ENCODE results near the gene DOCK1. TPM values are rescaled to one million over a fixed set of nuclear protein-coding genes. Genes with fewer than 3 reads are reported as not detected.

DOCK1 gene
- total RNA-seq, 2 experiments from 2014 or later: not detected

DNA sequence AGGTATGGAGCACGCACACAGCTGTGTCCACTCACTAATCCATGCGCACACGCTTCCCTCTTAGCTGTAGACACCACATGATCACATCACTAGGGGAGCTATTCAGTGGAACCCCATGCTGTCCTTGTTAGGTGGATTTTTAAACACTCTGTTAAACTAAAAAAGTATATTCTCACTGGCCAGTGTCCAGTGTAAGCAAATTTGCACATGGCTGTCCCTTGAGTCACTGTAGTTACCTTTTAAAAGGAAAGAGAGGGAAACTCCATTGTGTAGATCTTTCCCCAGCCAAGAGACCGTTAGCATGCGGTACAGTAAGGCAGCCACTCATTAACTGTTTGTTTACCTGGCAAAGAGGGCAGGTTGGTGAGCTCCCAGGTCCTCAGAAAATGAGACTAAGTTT, 372.8 kb downstream of the DOCK1 start:
- Mint-ChIP-seq H3K4me3 (no peak overlapping the region), H3K36me3 (ENCODE audit: low read depth) (no peaks in the 10 kb centered on the region), H3K27me3 (peaks cover 27% of the 10 kb centered on the region), H3K4me1 (ENCODE audit: low read depth) (peaks cover 6% of the 10 kb centered on the region), H3K9me3 (no peaks in the 10 kb centered on the region), H3K27ac (no peak overlapping the region)
- no peak for ATAC-seq (ENCODE audit: poor library complexity)
- no peak for DNase-seq
- intact Hi-C loops (cut with DNase I, micrococcal nuclease): no loop called here
- H3K27me3 ChIP-seq (ENCODE audit: control insufficient read depth in 1 of 2, insufficient read depth in 2 of 2, low read length in 2 of 2): peaks cover 0 to under 1% of the 10 kb centered on the region in 2 experiments
- H3K4me1 ChIP-seq (ENCODE audit: insufficient read depth, low read length): no peaks in the 10 kb centered on the region
- H3K9me3 ChIP-seq (ENCODE audit: control insufficient read depth in 1 of 2, insufficient read depth in 1 of 2, low read length in 2 of 2): peaks cover 0 to 13% of the 10 kb centered on the region in 2 experiments
- POLR2A ChIA-PET: no interaction called here
- CTCF ChIA-PET: no interaction called here
- TF ChIP-seq, protein P1, sequence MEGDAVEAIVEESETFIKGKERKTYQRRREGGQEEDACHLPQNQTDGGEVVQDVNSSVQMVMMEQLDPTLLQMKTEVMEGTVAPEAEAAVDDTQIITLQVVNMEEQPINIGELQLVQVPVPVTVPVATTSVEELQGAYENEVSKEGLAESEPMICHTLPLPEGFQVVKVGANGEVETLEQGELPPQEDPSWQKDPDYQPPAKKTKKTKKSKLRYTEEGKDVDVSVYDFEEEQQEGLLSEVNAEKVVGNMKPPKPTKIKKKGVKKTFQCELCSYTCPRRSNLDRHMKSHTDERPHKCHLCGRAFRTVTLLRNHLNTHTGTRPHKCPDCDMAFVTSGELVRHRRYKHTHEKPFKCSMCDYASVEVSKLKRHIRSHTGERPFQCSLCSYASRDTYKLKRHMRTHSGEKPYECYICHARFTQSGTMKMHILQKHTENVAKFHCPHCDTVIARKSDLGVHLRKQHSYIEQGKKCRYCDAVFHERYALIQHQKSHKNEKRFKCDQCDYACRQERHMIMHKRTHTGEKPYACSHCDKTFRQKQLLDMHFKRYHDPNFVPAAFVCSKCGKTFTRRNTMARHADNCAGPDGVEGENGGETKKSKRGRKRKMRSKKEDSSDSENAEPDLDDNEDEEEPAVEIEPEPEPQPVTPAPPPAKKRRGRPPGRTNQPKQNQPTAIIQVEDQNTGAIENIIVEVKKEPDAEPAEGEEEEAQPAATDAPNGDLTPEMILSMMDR (IDR thresholded peaks at IDR 0.05): no peak
- no peak overlapping the region for H3K27ac ChIP-seq (ENCODE audit: low read depth in 1 of 2, low read length in 2 of 2)
- no peak overlapping the region for H3K4me3 ChIP-seq (ENCODE audit: low read length)
- H3K36me3 ChIP-seq (ENCODE audit: insufficient read depth, low read length): no peaks in the 10 kb centered on the region

DNA sequence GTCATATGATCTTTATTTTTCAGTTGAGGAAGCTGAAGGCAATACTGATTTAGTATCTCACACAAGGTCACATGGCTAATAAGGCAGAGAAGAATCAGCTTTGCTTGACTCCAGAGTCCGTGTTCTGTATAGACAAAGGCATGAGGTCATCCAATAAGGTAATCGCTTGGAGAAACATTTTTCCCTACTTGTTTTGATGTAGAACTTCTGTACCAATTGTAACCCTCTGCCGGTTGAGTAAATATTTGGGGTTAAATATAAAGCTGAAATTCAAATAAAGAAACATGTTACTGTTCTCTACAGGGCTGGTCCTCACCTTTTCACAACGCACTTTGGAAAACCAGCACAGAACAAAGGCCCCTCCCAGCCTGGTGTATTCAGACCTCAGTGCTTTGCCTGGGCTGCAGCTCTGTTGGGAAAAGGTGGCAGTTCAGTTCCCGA, 374.1 kb downstream of the DOCK1 start:
- Histone ChIP-seq H3K4me1 (ENCODE audit: insufficient read depth, low read length) (no peaks in the 10 kb centered on the region), H3K9me3 (ENCODE audit: control insufficient read depth in 1 of 2, insufficient read depth in 1 of 2, low read length in 2 of 2) (peaks cover 0 to 7% of the 10 kb centered on the region in 2 experiments), H3K36me3 (ENCODE audit: insufficient read depth, low read length) (no peaks in the 10 kb centered on the region), H3K27me3 (ENCODE audit: control insufficient read depth in 1 of 2, insufficient read depth in 2 of 2, low read length in 2 of 2) (no peaks in the 10 kb centered on the region), H3K4me3 (ENCODE audit: low read length) (no peak overlapping the region), H3K27ac (ENCODE audit: low read depth in 1 of 2, low read length in 2 of 2) (no peak overlapping the region)
- Mint-ChIP-seq H3K4me1 (ENCODE audit: low read depth) (peaks cover 11% of the 10 kb centered on the region), H3K27me3 (peaks cover 27% of the 10 kb centered on the region), H3K27ac (no peak overlapping the region), H3K4me3 (no peak overlapping the region), H3K36me3 (ENCODE audit: low read depth) (no peaks in the 10 kb centered on the region), H3K9me3 (no peaks in the 10 kb centered on the region)
- intact Hi-C loops (cut with DNase I, micrococcal nuclease): no loop called here
- TF ChIP-seq, protein P1 (IDR thresholded peaks at IDR 0.05): no peak
- ChIA-PET POLR2A (no interaction called here), CTCF (no interaction called here)
- ATAC-seq (ENCODE audit: poor library complexity) (no peak), DNase-seq (no peak)

DNA sequence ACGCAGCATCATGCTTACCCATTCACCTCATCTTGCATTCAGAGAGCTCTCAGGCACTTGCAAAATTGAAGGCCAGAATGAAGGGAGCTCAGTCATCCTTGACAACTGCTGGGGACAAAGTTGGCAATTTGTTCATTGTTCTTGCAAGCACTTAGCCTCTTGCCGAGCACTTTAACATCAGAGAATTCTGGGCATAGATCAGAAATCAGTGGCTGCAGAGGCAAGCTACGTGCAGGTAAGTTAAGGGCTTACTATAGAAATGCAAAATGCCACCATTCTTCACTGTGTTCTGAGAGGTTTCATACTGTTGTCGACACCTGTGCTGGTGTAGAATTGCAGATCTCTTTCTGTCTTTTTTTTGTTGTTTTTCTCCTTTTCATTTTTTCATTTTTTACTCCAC, 375.2 kb downstream of the DOCK1 start:
- intact Hi-C loops (cut with DNase I, micrococcal nuclease): no loop called here
- no peaks in the 10 kb centered on the region for H3K27me3 ChIP-seq (ENCODE audit: control insufficient read depth in 1 of 2, insufficient read depth in 2 of 2, low read length in 2 of 2)
- Mint-ChIP-seq H3K4me3 (no peak overlapping the region), H3K4me1 (ENCODE audit: low read depth) (peaks cover 11% of the 10 kb centered on the region), H3K36me3 (ENCODE audit: low read depth) (no peaks in the 10 kb centered on the region), H3K27me3 (peaks cover 28% of the 10 kb centered on the region), H3K9me3 (no peaks in the 10 kb centered on the region), H3K27ac (no peak overlapping the region)
- ChIA-PET POLR2A (no interaction called here), CTCF (no interaction called here)
- DNase-seq (no peak), ATAC-seq (ENCODE audit: poor library complexity) (no peak)
- peaks cover 0 to 4% of the 10 kb centered on the region in 2 experiments for H3K9me3 ChIP-seq (ENCODE audit: control insufficient read depth in 1 of 2, insufficient read depth in 1 of 2, low read length in 2 of 2)
- no peaks in the 10 kb centered on the region for H3K4me1 ChIP-seq (ENCODE audit: insufficient read depth, low read length)
- H3K36me3 ChIP-seq (ENCODE audit: insufficient read depth, low read length): no peaks in the 10 kb centered on the region
- H3K27ac ChIP-seq (ENCODE audit: low read depth in 1 of 2, low read length in 2 of 2): no peak overlapping the region
- TF ChIP-seq, protein P1 (IDR thresholded peaks at IDR 0.05): no peak
- no peak overlapping the region for H3K4me3 ChIP-seq (ENCODE audit: low read length)
